GM10248 (cell line): ENCODE measurements around the gene TUBB4A.

Source experiments
- CTCF ChIA-PET: fragments of 300-600 bp; sonication (Branson Sonifier 250); formaldehyde crosslinking; extraction: SDS; loops from one replicate; lab custom pipeline; 2021; ENCODE audit warnings: antibody characterized with exemption; lab: Yijun Ruan, JAX
- POLR2A ChIA-PET: fragments of 350-650 bp; sonication (Branson Sonifier 250); formaldehyde crosslinking; extraction: SDS; loops from one replicate; lab custom pipeline; 2020; ENCODE audit warnings: antibody characterized with exemption; lab: Yijun Ruan, JAX
- DNase-seq: peaks from one replicate; pipeline ENCODE4 v3.0.0; 2012; ENCODE audit errors: extremely low spot score
- TF ChIP-seq, protein P1 (sequence below): IDR thresholded peaks from 2 replicates; pipeline ENCODE4 v1.5.1; 2012; ENCODE audit warnings: mild to moderate bottlenecking, low read depth; ENCODE audit errors: extremely low read depth, missing control alignments, control extremely low read depth

TUBB4A gene

DNA sequence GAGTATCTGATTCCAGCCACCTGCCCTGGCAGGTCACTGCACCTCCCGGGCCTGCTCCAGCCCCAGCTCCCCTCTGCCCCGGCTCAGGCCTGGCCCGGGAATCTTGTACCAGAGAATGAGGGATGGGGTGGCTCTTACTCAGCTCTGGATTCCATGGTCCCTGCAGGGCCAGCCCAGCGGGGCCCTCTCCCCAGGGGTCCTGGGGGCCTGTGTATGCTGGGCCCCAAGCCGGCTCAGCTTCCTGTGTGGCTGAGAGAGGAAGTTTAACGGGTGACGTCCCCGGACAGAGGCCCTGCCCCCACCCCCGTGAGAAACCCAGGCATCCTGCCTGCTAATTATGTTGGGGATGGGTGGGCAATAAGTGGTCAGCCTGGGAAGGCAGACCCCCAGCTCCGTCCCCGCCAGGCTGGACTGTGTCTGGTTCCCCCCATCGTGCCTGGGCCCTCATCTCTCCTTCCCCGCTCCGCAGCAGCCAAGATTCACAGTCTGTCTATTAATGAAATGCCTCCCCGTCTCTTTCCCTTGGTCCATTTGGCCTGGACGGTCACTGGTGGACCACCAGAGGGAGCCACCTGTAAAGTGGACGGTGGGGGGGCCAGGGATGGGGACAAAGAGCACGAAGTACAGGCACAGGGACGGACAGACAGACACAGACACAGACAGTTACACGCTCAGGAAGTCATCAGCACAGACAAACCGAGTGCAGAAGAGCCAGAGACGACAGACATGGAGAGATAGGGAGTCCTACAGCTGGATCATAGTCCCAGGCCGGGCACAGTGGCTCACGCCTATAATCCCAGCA is 20.4 kb downstream of the TUBB4A start, which contains the start of gene DENND1C:
DENND1C (minus strand) TSS at position 247 of the 802 bp plus-strand sequence; CDS start at position 155, 92 bp downstream.
- TF ChIP-seq, protein P1, sequence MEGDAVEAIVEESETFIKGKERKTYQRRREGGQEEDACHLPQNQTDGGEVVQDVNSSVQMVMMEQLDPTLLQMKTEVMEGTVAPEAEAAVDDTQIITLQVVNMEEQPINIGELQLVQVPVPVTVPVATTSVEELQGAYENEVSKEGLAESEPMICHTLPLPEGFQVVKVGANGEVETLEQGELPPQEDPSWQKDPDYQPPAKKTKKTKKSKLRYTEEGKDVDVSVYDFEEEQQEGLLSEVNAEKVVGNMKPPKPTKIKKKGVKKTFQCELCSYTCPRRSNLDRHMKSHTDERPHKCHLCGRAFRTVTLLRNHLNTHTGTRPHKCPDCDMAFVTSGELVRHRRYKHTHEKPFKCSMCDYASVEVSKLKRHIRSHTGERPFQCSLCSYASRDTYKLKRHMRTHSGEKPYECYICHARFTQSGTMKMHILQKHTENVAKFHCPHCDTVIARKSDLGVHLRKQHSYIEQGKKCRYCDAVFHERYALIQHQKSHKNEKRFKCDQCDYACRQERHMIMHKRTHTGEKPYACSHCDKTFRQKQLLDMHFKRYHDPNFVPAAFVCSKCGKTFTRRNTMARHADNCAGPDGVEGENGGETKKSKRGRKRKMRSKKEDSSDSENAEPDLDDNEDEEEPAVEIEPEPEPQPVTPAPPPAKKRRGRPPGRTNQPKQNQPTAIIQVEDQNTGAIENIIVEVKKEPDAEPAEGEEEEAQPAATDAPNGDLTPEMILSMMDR: peak; percentile 88
- ChIA-PET POLR2A (interaction anchor here (0.5 to 1.0 kb wide), 2 partner anchors 31 to 57 kb away, joined by 3 to 4 read pairs; partner anchors contain the start of gene KHSRP), CTCF (interaction anchor here (0.6 to 4.7 kb wide), 28 partner anchors 9 to 382 kb away, joined by 3 to 33 read pairs (median 4); partner anchors contain the start of genes CRB3, GPR108, SLC25A23 and TUBB4A)
- peak; percentile 80 for DNase-seq

DNA sequence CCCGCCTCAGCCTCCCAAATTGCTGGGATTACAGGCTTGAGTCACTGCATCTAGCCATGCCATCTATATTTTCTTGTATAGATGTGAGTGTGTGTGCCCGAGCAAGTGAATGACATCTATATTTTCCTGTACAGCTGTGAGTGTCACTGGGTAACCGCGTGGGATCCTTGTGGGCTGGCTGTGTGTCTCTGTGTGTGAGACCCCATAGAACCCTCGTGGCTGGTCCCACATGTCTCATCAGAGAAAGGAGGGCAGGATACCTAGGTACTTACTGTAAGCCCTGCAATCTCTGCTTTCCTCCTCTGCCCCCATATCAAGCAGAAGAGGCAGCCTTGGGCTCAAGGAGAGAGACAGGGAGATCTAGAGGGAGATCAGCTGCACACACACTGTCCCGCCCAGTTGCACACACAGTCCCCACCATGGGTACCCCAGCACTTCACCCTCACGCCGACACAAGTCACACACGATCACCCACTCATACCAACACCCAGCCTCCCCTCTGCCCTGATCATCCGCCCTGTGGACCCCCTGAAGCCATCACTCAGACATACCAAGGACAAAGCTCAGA is 21.2 kb downstream of the TUBB4A start:
- ChIA-PET POLR2A (interaction anchor here (0.5 to 1.0 kb wide), 2 partner anchors 32 to 56 kb away, joined by 3 to 4 read pairs; partner anchors contain the start of gene KHSRP), CTCF (interaction anchor here (0.6 to 4.7 kb wide), 24 partner anchors 8 to 383 kb away, joined by 3 to 33 read pairs (median 4); partner anchors contain the start of genes CRB3, GPR108, SLC25A23 and TUBB4A)
- TF ChIP-seq, protein P1: no peak
- peak; percentile 32 for DNase-seq

DNA sequence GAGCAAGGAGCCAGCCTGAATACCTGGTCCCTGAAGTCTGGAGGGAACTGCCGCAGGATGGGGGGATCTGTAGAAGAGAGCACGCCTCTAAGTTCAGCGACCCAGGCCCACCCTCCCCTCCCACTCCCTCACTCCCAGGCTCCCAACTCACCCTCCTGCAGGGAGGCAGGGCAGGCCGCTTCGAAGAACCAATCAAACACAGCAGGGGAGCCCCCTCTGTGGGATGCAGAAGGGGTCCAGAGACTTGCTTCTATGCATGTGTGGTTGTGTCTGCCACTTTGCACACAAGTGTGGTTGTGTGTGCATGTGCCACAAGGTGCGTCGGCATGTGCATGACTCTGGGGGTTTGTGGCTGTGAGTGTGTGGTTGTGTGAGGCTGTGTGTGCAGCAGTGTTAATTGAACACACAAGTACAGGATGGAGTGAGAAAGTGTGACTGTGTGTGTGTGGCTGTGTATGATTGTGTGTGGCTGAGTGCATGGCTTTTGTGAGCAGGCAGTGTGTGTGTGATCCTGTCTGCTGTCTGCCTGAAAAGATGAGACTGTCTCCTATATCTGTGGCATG is 22.2 kb downstream of the TUBB4A start:
- DNase-seq: peak; percentile 9
- CTCF ChIA-PET: interaction anchor here (1.5 to 4.7 kb wide), 3 partner anchors 20 to 384 kb away, joined by 4 to 33 read pairs (median 15); partner anchors contain the start of gene TUBB4A
- POLR2A ChIA-PET: no interaction called here
- TF ChIP-seq, protein P1: no peak

DNA sequence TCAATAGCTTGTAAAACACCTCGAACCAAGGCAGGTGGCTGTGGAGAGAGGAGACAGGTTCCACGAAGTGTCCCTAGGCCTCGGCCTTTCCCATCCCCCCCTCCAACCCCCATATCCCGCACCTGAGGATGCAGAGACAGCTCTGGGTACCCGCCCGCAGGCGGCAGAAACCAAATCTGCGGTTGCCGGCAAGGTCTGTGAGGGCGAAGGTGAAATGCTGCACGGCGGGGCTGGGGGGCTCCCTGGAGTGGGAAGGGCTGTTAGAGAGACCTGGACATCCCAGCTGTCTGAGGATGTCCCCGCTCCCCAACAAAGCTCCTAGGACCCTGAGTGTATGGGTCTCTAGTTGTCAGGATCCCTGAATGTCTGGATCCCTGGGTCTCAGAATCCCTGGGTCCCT is 23.3 kb downstream of the TUBB4A start:
- CTCF ChIA-PET: interaction anchor here (1.5 to 2.0 kb wide), 2 partner anchors 11 to 385 kb away, joined by 4 to 6 read pairs; no protein-coding TSS in a partner anchor

DNA sequence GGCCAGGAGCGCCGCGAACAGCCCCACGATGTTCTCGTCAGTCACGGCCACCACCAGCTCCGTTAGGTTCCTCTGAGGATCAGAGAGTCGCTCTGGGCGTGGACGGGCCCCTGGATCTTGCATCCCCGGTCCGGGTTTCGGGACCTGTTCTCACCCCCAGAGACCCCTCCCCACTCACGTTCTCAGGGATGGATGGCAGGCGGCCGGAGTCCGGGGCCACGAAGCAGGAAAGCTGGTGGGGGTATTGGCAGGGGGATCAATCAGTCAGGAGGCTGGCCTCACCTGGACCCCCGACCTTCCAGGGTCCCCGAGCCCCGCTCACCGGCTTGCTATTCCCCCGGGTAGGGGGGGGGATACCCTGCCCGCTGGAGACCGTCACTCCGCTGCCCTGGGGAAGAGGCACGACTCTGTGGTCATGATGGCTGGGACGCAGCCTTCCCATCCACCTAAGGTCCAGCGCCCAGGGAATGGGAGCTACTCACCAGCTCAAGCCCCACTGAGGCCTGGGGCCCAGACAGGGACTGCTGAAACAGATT is 25.1 kb downstream of the TUBB4A start:
- POLR2A ChIA-PET: no interaction called here
- no peak for DNase-seq
- TF ChIP-seq, protein P1: no peak
- CTCF ChIA-PET: interaction anchor here (2.0 kb wide), 1 partner anchor 13 kb away, joined by 6 read pairs; no protein-coding TSS in a partner anchor

More for the DNA sequence above, 23.3 kb downstream of the TUBB4A start:
- POLR2A ChIA-PET: no interaction called here
- TF ChIP-seq, protein P1: no peak
- no peak for DNase-seq
